ENCODE data around the gene DNHD1.

DNHD1 gene

GRCh38 chr11:6619004-6619745 is 122.1 kb downstream of the DNHD1 start, which contains the start of gene TPP1:
TSS of gene TPP1 (minus strand) at chr11:6619422. CDS start at chr11:6619400, 22 bp downstream.
- ChIA-PET POLR2A (interaction anchor here (0.6 to 1.7 kb wide), 8 partner anchors 9 to 138 kb away, joined by 3 to 9 read pairs (median 4); partner anchors contain the start of genes ARFIP2, MRPL17 and TIMM10B), CTCF (interaction anchor here (0.7 to 4.0 kb wide), 21 partner anchors 8 to 240 kb away, joined by 3 to 31 read pairs (median 5); partner anchors contain the start of genes DCHS1 and MRPL17)

GRCh38 chr11:6620636-6621035 is 123.6 kb downstream of the DNHD1 start:
- CTCF ChIA-PET, result interaction anchor here (0.6 to 1.9 kb wide), 5 partner anchors 16 to 90 kb away, joined by 3 to 8 read pairs (median 4); partner anchors contain the start of gene MRPL17

More at GRCh38 chr11:6619004-6619745, 122.1 kb downstream of the DNHD1 start, which contains the start of gene TPP1:
- peak within 1 kb of the TSS; percentile 97 for H3K4me3 ChIP-seq (ENCODE audit: low read depth, low read length)
- no peak for TF ChIP-seq CTCF (IDR thresholded peaks at IDR 0.05; ENCODE audit: insufficient read depth, low read length, missing control alignments)
- DNase-seq (ENCODE audit: low read depth, low spot score), result no peak

More at GRCh38 chr11:6620636-6621035, 123.6 kb downstream of the DNHD1 start:
- DNase-seq (ENCODE audit: low read depth, low spot score), result no peak
- no peak for TF ChIP-seq CTCF (IDR thresholded peaks at IDR 0.05; ENCODE audit: insufficient read depth, low read length, missing control alignments)
- POLR2A ChIA-PET, result interaction anchor here (0.9 kb wide), 1 partner anchor 12 kb away, joined by 3 read pairs; no protein-coding TSS in a partner anchor
- no peak overlapping the region for H3K4me3 ChIP-seq (ENCODE audit: low read depth, low read length)

Data from AG04449 (cell line).